SK-N-SH (cell line): ENCODE measurements around the gene XAB2. TPM values are rescaled to one million over a fixed set of nuclear protein-coding genes. Genes with fewer than 3 reads are reported as not detected.

Experiments
- CTCF ChIA-PET: fragments of 300-600, 350-600 bp; formaldehyde crosslinking; extraction: SDS; loops from one replicate; lab custom pipeline; 2021; lab: Yijun Ruan, JAX
- POLR2A ChIA-PET: fragments of 350-600 bp; sonication (Branson Sonifier 250); formaldehyde crosslinking; extraction: SDS; loops from one replicate; lab custom pipeline; 2020; ENCODE audit warnings: antibody characterized with exemption, inconsistent platforms; lab: Yijun Ruan, JAX
- DNase-seq: peaks from one replicate; pipeline ENCODE4 v3.0.0; 2012
- H2AFZ ChIP-seq: fragments of 200-600 bp; sonication (generic); 2 replicates; pipeline ENCODE4 v1.8.1; 2016; ENCODE audit warnings: antibody characterized with exemption, mild to moderate bottlenecking, low read depth
- H3F3A ChIP-seq: fragments of 200-600 bp; sonication (generic); replicated peaks from 2 replicates; pipeline ENCODE3; 2016; ENCODE audit warnings: antibody characterized with exemption, mild to moderate bottlenecking; ENCODE audit not compliant: insufficient read depth
- H3K27ac ChIP-seq, 2 experiments: fragments of 200-500 bp in 1 of 2; fragments of 200-600 bp in 1 of 2; sonication (Bioruptor generic) in 1 of 2; sonication (generic), shearing (Covaris generic) in 1 of 2; 2 replicates each; pipeline versions ENCODE4 v1.5.1 to v1.6.1; 2014 to 2016; ENCODE audit warnings: low read depth in 2 of 2, inconsistent platforms in 1 of 2, low read length in 1 of 2, mild to moderate bottlenecking in 1 of 2, mixed read lengths in 1 of 2
- H3K27me3 ChIP-seq: fragments of 200-600 bp; sonication (generic), shearing (Covaris generic); 2 replicates; pipeline ENCODE4 v1.6.1; 2016; ENCODE audit warnings: mixed run types; ENCODE audit not compliant: insufficient read depth
- H3K36me3 ChIP-seq, 2 experiments: fragments of 200-500 bp in 1 of 2; fragments of 200-600 bp in 1 of 2; sonication (Bioruptor generic) in 1 of 2; sonication (generic) in 1 of 2; replicated peaks in 1 of 2; 2 replicates each; pipeline versions ENCODE3 to v1.5.1; 2014 to 2016; ENCODE audit warnings: low read length in 1 of 2, mild to moderate bottlenecking in 1 of 2; ENCODE audit not compliant: insufficient read depth in 2 of 2, control insufficient read depth in 1 of 2
- H3K4me1 ChIP-seq, 2 experiments: fragments of 200-500 bp in 1 of 2; fragments of 200-600 bp in 1 of 2; sonication (Bioruptor generic) in 1 of 2; sonication (generic), shearing (Covaris generic) in 1 of 2; 2 replicates each; pipeline versions ENCODE4 v1.5.1 to v1.6.1; 2014 to 2016; ENCODE audit warnings: low read depth in 1 of 2, low read length in 1 of 2, mixed run types in 1 of 2; ENCODE audit not compliant: insufficient read depth in 2 of 2, control insufficient read depth in 1 of 2
- H3K4me2 ChIP-seq: fragments of 200-600 bp; sonication (generic), shearing (Covaris generic); 2 replicates; pipeline ENCODE4 v1.6.1; 2017; ENCODE audit warnings: mixed run types
- H3K4me3 ChIP-seq, 2 experiments: fragments of 200-500 bp in 1 of 2; fragments of 200-600 bp in 1 of 2; sonication (Bioruptor generic) in 1 of 2; sonication (generic), shearing (Covaris generic) in 1 of 2; 2 replicates each; pipeline versions ENCODE4 v1.5.1 to v1.8.1; 2014 to 2016; ENCODE audit warnings: low read depth in 2 of 2, inconsistent platforms in 1 of 2, low read length in 1 of 2, mild to moderate bottlenecking in 1 of 2, mixed read lengths in 1 of 2, moderate library complexity in 1 of 2
- H3K79me2 ChIP-seq: fragments of 200-600 bp; sonication (generic); 2 replicates; pipeline ENCODE4 v1.8.1; 2017; ENCODE audit warnings: mild to moderate bottlenecking; ENCODE audit not compliant: insufficient read depth
- H3K9ac ChIP-seq: fragments of 200-600 bp; sonication (generic); 2 replicates; pipeline ENCODE4 v1.6.1; 2017; ENCODE audit warnings: mixed run types
- H3K9me2 ChIP-seq: fragments of 200-600 bp; sonication (generic); 2 replicates; pipeline ENCODE4 v1.6.1; 2017; ENCODE audit warnings: mixed run types
- H3K9me3 ChIP-seq: fragments of 200-600 bp; sonication (generic); 2 replicates; pipeline ENCODE4 v1.6.1; 2017; ENCODE audit warnings: mixed run types, mild to moderate bottlenecking, moderate library complexity
- H4K20me1 ChIP-seq: fragments of 200-600 bp; sonication (generic); 2 replicates; pipeline ENCODE4 v1.6.1; 2017; ENCODE audit warnings: mild to moderate bottlenecking, mixed run types; ENCODE audit not compliant: insufficient read depth
- ELF1 ChIP-seq: IDR thresholded peaks from 2 replicates; pipeline ENCODE4 v1.4.0; 2012
- EP300 ChIP-seq, 2 experiments: IDR thresholded peaks; 2 replicates each; pipeline versions ENCODE4 v1.4.0 to v1.6.1; 2012; ENCODE audit warnings: borderline replicate concordance in 1 of 2, low read depth in 1 of 2, low read length in 1 of 2
- FOSL2 ChIP-seq: IDR thresholded peaks from 2 replicates; pipeline ENCODE4 v1.4.0; 2012; ENCODE audit warnings: low read depth, mild to moderate bottlenecking, moderate library complexity, borderline replicate concordance
- FOXM1 ChIP-seq: IDR thresholded peaks from 2 replicates; pipeline ENCODE4 v1.4.0; 2012; ENCODE audit warnings: low read depth, mild to moderate bottlenecking
- GABPA ChIP-seq: IDR thresholded peaks from 2 replicates; pipeline ENCODE4 v1.4.0; 2012; ENCODE audit warnings: low read depth, mild to moderate bottlenecking
- JUND ChIP-seq: IDR thresholded peaks from 2 replicates; pipeline ENCODE4 v1.4.0; 2012
- MEF2A ChIP-seq: IDR thresholded peaks from 2 replicates; pipeline ENCODE4 v1.4.0; 2012; ENCODE audit warnings: low read depth, borderline replicate concordance
- MXI1 ChIP-seq: IDR thresholded peaks from 2 replicates; pipeline ENCODE4 v1.6.1; 2012; ENCODE audit warnings: mild to moderate bottlenecking, low read depth, low read length, improper control_type of control experiment
- NRF1 ChIP-seq: IDR thresholded peaks from 2 replicates; pipeline ENCODE4 v1.6.1; 2012; ENCODE audit warnings: low read depth, mild to moderate bottlenecking, low read length
- POLR2AphosphoS5 ChIP-seq: IDR thresholded peaks from 2 replicates; pipeline ENCODE4 v1.6.1; 2012; ENCODE audit warnings: low read depth, low read length
- RCOR1 ChIP-seq: fragments of 150-350 bp; IDR thresholded peaks from 2 replicates; pipeline ENCODE4 v1.6.1; 2017; ENCODE audit warnings: antibody characterized with exemption, low read length
- RFX5 ChIP-seq: IDR thresholded peaks from 2 replicates; pipeline ENCODE4 v1.6.1; 2012; ENCODE audit warnings: mild to moderate bottlenecking, improper control_type of control experiment, low read length
- WGBS: methylation state at CpG from one replicate; pipeline ENCODE4 v1.1.6; 2017; ENCODE audit warnings: low lambda C conversion rate; 5-methylcytosine and 5-hydroxymethylcytosine counted together
- polyA plus RNA-seq, 3 experiments: library from polyadenylated mRNA; depleted of rRNA; stranded (reverse); fragments of >200 nt; gene quantifications; 2 replicates each; pipeline ENCODE4 v1.2.3, GENCODE V29; 2012
- TF ChIP-seq, protein P1 (sequence below): IDR thresholded peaks from 2 replicates; pipeline ENCODE4 v1.4.0; 2012; ENCODE audit warnings: low read depth
- TF ChIP-seq, protein P2 (sequence below): fragments of 150-350 bp; IDR thresholded peaks from 2 replicates; pipeline ENCODE4 v1.6.1; 2016; ENCODE audit warnings: mild to moderate bottlenecking, low read depth, low read length
- TF ChIP-seq, protein P3 (sequence below): IDR thresholded peaks from 2 replicates; pipeline ENCODE4; 2012

XAB2 gene
- polyA plus RNA-seq, 1 of the 3 experiments (the other 2 are of a cell fraction): 43.3 TPM

DNA sequence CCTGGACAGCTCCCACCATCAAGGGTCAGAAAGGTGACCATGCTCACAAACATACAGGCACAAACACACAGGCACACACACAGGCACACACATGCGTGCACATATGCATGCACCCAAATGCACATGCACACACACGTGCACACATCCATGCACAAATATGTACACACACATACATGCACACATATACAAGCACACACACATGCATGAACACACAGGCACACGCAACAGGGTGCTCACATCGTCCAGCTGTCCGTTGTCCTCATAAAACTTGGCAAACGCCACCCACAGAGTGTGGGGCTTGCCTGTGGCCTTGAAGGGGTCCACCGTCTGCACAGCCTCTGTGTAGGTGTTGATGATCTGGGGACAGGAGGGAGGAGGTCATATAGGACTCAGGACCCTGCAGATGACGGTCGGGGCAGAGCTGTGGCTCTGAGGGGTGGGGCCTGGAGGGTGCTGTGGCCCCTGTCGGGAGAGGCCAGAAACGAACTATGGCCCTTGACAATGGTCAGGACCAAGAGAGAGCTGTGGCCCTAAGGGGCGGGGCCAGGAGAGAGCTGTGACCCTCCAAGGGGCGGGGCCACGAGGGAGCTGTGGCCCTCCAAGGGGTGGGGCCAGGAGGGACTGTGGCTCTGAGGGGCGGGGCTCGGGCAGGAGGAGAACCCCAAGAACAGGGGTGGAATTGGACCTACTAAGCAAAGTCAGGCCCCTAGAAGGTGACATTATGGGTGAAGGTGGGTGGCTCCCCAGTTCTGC lies 6.2 kb downstream of the XAB2 start:
- Histone ChIP-seq H3K9me3 (no peaks in the 10 kb centered on the region), H3K4me2 (no peak overlapping the region), H3K27ac (no peak overlapping the region), H3K79me2 (peaks cover 20% of the 10 kb centered on the region), H4K20me1 (0 out of 2 replicates have a peak, but pooled peaks cover 1% of the 10 kb centered on the region), H3F3A (peaks cover 4% of the 10 kb centered on the region), H3K27me3 (no peaks in the 10 kb centered on the region), H3K36me3 (peaks cover 3 to 62% of the 10 kb centered on the region in 2 experiments), H3K9ac (no peak overlapping the region), H3K4me1 (peaks cover 2 to 31% of the 10 kb centered on the region in 2 experiments; a peak in 1 of 4 replicates), H3K4me3 (no peak overlapping the region), H2AFZ (no peak overlapping the region), H3K9me2 (no peaks in the 10 kb centered on the region)
- WGBS: 87% methylated on average over 13 of the region's 16 CpGs
- ChIA-PET POLR2A (no interaction called here), CTCF (no interaction called here)
- TF ChIP-seq GABPA (no peak), ELF1 (no peak), EP300 (IDR thresholded peaks at IDR 0.05; ENCODE audit: borderline replicate concordance in 1 of 2, low read depth in 1 of 2, low read length in 1 of 2) (no peak), MXI1 (no peak), POLR2AphosphoS5 (no peak), JUND (no peak), RFX5 (no peak)
- TF ChIP-seq, protein P1, sequence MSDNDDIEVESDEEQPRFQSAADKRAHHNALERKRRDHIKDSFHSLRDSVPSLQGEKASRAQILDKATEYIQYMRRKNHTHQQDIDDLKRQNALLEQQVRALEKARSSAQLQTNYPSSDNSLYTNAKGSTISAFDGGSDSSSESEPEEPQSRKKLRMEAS: no peak
- DNase-seq: no peak

DNA sequence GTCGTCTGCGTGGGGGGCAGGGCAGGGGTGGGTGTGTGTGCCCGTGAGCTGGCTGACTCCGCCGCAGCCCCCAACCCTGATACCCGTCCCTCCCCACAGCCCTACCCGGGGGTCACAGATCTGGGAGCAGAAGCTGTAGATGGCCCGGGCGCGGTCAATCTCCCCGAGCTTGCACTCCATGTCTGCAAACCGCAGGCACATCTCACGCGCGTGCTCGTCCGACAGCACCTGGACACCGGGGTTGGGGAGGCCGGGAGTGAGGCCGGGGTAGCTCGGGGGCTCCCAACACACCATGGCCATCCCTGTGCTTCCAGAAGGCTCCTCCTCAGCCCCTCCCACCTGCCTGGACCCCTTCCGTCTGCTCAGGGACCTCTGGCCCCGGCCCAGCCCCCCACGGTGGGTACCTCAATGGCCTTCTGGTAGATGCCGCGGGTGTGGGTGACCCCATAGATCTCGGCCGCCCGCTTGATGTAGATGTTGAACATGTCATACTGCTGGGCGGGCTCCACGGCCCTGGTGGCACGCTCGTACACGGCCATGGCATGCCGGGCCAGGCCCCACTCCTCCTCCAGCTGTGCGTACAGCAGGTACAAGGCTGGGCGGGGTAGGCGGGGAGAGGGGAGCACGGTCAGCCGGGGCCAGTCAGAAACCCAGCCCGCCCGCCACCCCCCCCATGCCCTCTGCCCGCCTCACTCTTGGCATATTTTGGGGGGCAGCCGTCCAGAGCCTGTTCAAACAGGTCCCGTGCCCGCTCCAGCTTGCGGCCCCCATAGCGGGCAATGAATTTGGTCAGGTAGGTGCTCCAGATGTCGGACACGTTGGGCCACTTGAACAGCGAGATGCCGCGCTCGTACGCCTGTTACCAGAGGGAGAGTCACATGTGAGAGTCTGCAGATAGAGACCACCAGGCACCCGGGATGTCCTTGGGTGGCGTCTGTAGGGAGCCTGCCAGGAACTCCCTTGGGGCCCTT lies 8.6 kb downstream of the XAB2 start:
- ChIA-PET POLR2A (interaction anchor here (2.6 kb wide), 1 partner anchor 9 kb away, joined by 16 read pairs; the partner anchor contains the start of genes PET100 and XAB2), CTCF (interaction anchor here (1.2 to 4.1 kb wide), 4 partner anchors 10 to 179 kb away, joined by 3 to 40 read pairs (median 7); partner anchors contain the start of genes PET100 and XAB2)
- no peak overlapping the region for H2AFZ ChIP-seq
- H3F3A ChIP-seq: peaks cover 4% of the 10 kb centered on the region
- no peak overlapping the region for H3K9ac ChIP-seq
- 95% methylated on average over 25 of the region's 57 CpGs for WGBS
- no peak overlapping the region for H3K4me3 ChIP-seq
- peaks cover 3 to 51% of the 10 kb centered on the region in 2 experiments for H3K36me3 ChIP-seq
- H3K27me3 ChIP-seq: no peaks in the 10 kb centered on the region
- no peaks in the 10 kb centered on the region for H4K20me1 ChIP-seq
- DNase-seq: no peak
- H3K4me2 ChIP-seq: no peak overlapping the region
- H3K79me2 ChIP-seq: no peaks in the 10 kb centered on the region
- peak overlapping the region in 1 of 2 experiments; percentile 98; a peak in 2 of 4 replicates for H3K27ac ChIP-seq
- TF ChIP-seq, protein P2, sequence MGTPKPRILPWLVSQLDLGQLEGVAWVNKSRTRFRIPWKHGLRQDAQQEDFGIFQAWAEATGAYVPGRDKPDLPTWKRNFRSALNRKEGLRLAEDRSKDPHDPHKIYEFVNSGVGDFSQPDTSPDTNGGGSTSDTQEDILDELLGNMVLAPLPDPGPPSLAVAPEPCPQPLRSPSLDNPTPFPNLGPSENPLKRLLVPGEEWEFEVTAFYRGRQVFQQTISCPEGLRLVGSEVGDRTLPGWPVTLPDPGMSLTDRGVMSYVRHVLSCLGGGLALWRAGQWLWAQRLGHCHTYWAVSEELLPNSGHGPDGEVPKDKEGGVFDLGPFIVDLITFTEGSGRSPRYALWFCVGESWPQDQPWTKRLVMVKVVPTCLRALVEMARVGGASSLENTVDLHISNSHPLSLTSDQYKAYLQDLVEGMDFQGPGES: no peak
- no peak for TF ChIP-seq POLR2AphosphoS5
- no peak for TF ChIP-seq RCOR1
- no peak for TF ChIP-seq GABPA
- TF ChIP-seq RFX5: no peak
- TF ChIP-seq, protein P1: no peak
- no peak for TF ChIP-seq EP300 (IDR thresholded peaks at IDR 0.05; ENCODE audit: borderline replicate concordance in 1 of 2, low read depth in 1 of 2, low read length in 1 of 2)
- TF ChIP-seq MEF2A: no peak
- TF ChIP-seq NRF1: no peak
- TF ChIP-seq FOXM1: no peak
- TF ChIP-seq FOSL2: no peak
- TF ChIP-seq, protein P3, sequence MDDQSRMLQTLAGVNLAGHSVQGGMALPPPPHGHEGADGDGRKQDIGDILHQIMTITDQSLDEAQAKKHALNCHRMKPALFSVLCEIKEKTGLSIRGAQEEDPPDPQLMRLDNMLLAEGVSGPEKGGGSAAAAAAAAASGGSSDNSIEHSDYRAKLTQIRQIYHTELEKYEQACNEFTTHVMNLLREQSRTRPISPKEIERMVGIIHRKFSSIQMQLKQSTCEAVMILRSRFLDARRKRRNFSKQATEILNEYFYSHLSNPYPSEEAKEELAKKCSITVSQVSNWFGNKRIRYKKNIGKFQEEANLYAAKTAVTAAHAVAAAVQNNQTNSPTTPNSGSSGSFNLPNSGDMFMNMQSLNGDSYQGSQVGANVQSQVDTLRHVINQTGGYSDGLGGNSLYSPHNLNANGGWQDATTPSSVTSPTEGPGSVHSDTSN: no peak
- TF ChIP-seq, all 33 proteins: peak for 0
- H3K9me2 ChIP-seq: no peaks in the 10 kb centered on the region
- H3K4me1 ChIP-seq: peaks cover 0 to 42% of the 10 kb centered on the region in 2 experiments; a peak in 1 of 4 replicates
- no peaks in the 10 kb centered on the region for H3K9me3 ChIP-seq
